Hair follicle dermal papilla cell (primary cell): ENCODE results near the gene CDKN2B-AS1. TPM values are rescaled to one million over a fixed set of nuclear protein-coding genes. Genes with fewer than 3 reads are reported as not detected.

ENCODE experiments used
- small RNA-seq: library from RNA; depleted of rRNA; stranded (forward); fragments of <200 nt; gene quantifications from one replicate; pipeline ENCODE3, GENCODE V24; 2012
- total RNA-seq: library from RNA; depleted of rRNA; stranded (reverse); fragments of >200 nt; gene quantifications from 2 replicates; pipeline ENCODE4 v1.2.3, GENCODE V29; 2012

Gene CDKN2B-AS1
- 8.4 and 10.1 TPM in 2 replicates for total RNA-seq

GRCh38 chr9:21994556-21995005 is at the start of gene CDKN2B-AS1:
CDKN2B-AS1 (plus strand) TSS chr9:21994791.

GRCh38 chr9:21993893-21994555 is 567 bp upstream of the CDKN2B-AS1 start, which contains the start of gene CDKN2A:
CDKN2A (minus strand) TSS chr9:21994392.

DNA sequence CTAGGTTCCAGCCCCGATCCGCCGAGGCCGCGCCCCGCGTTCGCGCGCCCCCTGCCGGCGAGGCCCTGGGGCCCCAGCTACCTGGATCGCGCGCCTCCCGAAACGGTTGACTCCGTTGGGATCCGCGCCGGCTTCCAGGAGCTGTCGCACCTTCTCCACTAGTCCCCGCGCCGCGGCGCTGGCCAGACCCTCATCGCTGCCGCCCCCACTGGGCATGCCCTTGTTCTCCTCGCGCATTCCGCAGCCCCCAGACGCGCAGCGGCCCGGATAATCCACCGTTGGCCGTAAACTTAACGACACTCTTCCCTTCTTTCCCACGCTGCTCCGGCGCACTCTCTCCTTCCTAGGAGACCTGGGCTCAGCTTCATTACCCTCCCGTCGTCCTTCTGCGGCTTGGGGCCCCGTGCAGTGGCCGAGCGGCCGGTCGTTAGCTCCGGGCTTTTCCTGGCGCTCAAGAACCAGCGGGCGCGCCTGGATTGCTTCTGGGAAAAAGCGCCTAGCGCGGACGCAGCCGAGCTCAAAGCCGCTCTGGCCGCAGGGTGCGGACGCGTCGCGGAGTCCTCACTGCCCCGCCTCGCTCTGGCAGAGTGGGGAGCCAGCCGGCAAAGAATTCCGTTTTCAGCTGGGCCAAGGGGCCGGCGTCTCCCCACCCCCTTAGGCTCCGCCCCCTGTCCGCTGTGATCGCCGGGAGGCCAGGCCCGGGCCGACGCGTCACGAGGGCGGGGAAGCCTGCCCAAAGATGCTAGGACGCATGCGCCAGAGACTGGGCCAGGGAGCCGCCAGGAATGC is 14.3 kb downstream of the CDKN2B-AS1 start, which contains the start of gene CDKN2B:
TSS of gene CDKN2B (minus strand) at position 589 of the 789 bp plus-strand sequence. CDS start at position 237, 352 bp downstream.

Small RNAs within 50 kb of the gene (small RNA-seq; reads per million reads assigned to genes)
- gene RF01909 = not detected
- not detected for gene RF02045

Other genes with a start within 250 kb of the CDKN2B-AS1 start
- 24.7 and 34.4 TPM in 2 replicates for gene MTAP, start 192.2 kb upstream of the CDKN2B-AS1 start, total RNA-seq
- 12.3 and 17.2 TPM in 2 replicates for gene CDKN2A, start 399 bp upstream of the CDKN2B-AS1 start, total RNA-seq
- gene CDKN2B, start 14.5 kb downstream of the CDKN2B-AS1 start, total RNA-seq = 17.9 and 22.1 TPM in 2 replicates